22Rv1 (cell line): ENCODE results near the gene FAM241B.

Source experiments
- H3K27ac ChIP-seq: fragments of 450-650 bp; 2 replicates; pipeline ENCODE4 v1.5.1; 2017
- ZFX ChIP-seq: fragments of 450-650 bp; IDR thresholded peaks from 2 replicates; pipeline ENCODE4 v1.6.1; 2017; ENCODE audit warnings: antibody characterized with exemption, borderline replicate concordance
- TF ChIP-seq, protein P1 (sequence below): fragments of 450-650 bp; IDR thresholded peaks from 2 replicates; pipeline ENCODE4 v1.5.1; 2017; ENCODE audit warnings: mild to moderate bottlenecking

Gene FAM241B

DNA sequence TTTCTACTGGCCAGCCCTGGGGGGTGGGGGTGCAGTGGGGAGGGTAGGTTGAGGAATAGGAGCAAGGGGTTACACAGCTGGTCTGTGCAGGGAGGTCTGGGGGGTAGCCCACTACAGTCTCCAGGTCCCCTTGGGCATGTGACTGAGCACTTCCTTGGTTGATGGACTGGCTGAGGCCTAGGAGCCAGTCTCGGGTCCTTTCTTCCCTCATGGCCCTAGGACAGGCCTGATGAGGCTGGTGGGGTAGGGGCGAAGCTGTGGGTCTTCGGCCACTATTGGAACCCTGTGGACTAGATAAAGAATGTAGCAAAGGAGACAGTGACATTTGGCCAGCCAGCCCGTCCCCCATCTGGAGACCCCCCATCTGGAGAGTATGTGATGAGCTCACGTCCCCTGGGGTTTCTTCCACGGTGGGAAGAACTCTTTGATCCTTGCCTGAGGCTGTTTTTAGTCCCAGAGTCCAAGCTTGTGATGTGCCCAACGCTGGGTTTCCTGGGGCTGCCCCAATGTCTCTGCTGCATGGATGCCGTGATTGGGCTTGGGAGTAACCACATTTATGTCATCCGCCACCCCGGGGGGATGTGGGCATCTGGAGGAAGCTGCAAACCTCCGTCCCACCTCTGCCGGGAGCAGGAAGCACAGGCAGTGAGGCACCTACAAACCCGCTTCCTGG lies 20.7 kb downstream of the FAM241B start:
- TF ChIP-seq, protein P1, sequence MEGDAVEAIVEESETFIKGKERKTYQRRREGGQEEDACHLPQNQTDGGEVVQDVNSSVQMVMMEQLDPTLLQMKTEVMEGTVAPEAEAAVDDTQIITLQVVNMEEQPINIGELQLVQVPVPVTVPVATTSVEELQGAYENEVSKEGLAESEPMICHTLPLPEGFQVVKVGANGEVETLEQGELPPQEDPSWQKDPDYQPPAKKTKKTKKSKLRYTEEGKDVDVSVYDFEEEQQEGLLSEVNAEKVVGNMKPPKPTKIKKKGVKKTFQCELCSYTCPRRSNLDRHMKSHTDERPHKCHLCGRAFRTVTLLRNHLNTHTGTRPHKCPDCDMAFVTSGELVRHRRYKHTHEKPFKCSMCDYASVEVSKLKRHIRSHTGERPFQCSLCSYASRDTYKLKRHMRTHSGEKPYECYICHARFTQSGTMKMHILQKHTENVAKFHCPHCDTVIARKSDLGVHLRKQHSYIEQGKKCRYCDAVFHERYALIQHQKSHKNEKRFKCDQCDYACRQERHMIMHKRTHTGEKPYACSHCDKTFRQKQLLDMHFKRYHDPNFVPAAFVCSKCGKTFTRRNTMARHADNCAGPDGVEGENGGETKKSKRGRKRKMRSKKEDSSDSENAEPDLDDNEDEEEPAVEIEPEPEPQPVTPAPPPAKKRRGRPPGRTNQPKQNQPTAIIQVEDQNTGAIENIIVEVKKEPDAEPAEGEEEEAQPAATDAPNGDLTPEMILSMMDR, result no peak
- no peak for TF ChIP-seq ZFX
- H3K27ac ChIP-seq, result no peak overlapping the region

DNA sequence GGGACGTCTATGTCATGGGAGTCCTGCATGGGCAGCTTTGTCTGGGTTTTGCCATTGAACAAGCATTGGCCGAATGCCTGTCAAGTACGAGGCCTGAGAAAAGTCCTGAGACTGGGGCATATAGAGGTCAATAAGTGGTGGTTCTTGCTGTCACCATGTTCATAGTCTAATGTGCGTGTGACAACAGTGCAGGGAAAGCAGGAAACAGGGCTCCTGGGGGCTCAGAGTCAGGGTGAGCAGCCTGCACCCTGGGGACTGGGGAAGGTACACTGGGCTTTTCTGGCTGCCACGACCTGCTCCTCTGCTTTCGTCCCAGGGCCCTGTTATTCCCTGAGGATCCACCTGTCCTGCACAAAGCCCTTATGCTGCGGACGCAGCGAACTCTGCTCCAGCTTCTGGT lies 21.3 kb downstream of the FAM241B start:
- H3K27ac ChIP-seq, result no peak overlapping the region
- TF ChIP-seq, protein P1, result no peak
- TF ChIP-seq ZFX, result no peak

DNA sequence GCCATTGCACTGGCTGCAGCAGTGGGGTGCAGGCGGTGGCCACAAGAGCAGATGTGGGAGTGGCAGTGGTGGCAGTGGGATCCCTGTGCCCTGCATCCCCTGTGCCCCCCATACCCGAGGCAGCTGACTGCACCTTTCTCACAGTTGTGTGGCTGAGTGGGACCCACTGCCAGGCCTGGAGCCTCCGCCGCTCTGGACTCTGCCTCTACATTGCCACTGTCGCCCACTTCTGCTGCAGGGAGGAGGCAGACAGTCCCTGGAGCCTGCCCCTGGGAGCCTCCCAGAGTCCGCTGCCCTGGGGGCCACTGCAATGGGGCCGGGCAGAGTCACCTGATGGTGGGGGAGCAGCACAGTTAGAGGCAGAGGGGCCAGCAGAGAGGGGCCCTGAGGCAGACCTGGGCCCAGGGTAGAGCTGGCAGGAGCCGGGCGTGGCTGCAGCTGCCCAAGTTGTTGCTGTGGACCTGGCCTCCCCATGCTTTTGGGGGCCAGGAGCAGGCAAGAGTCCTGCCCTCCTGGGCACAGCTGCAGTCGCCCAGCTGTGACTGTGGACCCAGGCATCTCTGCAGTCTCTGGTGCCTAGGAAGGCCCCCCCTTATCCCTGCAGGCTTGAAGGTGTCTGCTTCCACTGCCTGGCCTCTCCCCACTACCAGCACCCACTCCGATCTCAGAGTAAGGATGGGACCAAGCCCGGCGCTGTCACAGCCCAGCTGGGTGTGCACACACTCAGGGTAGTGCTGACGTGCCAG lies 22.2 kb downstream of the FAM241B start:
- no peak overlapping the region for H3K27ac ChIP-seq
- TF ChIP-seq ZFX, result no peak
- TF ChIP-seq, protein P1, result no peak

DNA sequence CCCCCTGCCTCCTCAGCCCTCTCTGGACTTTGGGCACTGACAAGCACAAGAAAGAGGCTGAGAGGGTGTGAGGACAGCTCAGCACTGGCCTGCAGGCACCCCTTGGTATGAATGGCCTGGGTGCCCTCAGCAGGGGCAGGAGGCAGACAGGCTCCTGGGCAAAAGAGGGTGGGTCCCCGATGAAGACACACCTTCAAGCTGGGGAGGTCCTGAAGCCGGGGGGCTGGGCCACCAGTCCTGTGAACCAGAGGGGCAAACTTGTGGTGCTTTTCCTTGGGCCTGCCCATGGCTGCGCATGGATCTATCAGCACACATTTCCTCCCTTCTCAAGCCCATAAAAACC lies 22.8 kb downstream of the FAM241B start:
- H3K27ac ChIP-seq, result no peak overlapping the region
- TF ChIP-seq, protein P1, result no peak
- TF ChIP-seq ZFX, result no peak

DNA sequence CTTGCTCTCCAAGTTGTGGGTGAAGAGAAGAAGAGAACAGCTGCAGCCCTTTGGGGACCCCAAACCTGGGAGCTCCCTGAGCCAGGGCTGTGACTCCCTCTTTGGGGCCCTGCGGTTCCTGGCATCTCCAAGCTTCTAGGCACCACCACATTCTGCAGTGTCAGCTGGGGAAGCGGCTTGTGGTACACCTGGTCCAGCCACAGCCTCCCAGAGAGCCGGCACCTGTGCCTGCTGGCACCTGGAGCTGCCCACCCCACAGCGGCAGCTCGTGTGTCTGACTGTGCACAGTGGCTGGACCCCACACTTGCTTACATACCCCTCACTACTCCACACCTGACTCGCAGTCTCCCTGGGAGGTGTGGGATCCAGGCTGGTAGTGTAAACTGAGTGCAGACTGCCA lies 23.5 kb downstream of the FAM241B start:
- TF ChIP-seq, protein P1, result no peak
- no peak for TF ChIP-seq ZFX
- H3K27ac ChIP-seq, result no peak overlapping the region

DNA sequence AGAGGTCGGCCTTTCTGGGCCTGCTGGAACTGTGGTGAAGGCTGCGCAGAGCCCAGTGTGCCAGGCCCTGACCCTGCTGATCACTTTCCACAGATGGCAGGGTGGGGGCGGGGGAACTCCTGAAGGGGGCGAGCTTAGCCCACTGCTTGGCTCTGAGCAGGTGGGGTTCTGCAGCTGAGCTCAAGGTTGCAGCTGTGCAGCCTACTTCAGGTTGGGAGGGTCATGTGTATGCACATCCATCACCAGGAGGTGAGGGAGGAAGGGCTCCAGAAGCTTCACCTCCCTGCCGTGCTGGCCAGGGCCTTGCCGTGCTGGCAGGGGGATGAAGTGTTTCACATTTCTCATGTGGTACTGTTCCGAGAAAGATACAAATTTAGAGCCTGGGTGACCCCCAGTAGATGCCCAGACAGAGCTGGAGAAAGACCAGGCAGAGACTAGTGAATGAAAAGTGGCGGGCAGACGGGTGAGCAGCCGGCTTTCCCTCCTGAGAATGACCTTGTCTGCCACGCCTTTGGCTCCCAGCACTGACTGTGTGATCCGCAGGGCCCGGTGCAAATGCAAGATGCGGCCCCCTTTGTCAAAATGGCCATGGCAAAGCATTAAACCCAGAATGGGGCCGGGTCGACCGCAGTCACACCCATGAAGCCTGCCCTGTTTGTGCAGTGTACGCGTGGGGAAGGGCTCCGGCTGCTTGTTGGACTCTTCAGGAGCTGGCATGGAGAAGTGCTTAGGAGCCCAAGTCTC lies 25.2 kb downstream of the FAM241B start:
- TF ChIP-seq ZFX, result no peak
- TF ChIP-seq, protein P1, result no peak
- no peak overlapping the region for H3K27ac ChIP-seq

DNA sequence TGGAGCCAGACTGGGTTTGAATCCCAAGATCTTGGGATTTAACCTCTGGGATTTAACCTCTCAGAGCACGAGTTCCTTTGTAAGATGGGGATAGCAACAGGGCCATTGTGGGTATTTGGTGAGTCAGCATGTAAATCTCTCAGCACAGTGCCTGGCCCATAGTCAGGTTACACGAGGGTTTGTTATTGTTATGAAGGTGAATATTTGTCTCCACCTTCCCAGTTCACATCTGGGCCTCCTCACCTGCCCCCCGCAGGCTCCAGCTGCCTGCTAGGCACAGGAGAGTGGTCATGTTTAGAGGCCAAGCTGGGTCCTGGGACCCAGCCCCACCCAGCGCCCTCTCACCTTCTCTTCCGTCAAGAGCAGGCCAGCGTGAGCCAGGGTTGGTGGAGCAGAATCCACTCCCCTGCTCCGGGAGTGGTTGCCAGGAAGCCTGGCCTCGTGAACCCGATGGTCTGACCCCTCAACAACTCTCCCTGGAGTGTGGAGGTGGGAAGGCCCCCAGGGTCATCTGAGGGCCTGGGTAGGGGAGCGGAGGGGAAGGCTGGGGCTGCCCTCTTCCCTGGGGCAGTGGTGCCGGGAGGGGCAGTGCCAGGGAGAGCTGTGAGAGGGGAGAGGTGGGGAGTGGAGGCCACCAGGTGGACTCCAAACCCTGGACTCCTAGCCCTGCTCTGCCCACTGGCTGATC lies 26.0 kb downstream of the FAM241B start:
- no peak overlapping the region for H3K27ac ChIP-seq
- TF ChIP-seq, protein P1, result no peak
- no peak for TF ChIP-seq ZFX
